ENCODE data around the gene PIK3CD.

PIK3CD gene

DNA sequence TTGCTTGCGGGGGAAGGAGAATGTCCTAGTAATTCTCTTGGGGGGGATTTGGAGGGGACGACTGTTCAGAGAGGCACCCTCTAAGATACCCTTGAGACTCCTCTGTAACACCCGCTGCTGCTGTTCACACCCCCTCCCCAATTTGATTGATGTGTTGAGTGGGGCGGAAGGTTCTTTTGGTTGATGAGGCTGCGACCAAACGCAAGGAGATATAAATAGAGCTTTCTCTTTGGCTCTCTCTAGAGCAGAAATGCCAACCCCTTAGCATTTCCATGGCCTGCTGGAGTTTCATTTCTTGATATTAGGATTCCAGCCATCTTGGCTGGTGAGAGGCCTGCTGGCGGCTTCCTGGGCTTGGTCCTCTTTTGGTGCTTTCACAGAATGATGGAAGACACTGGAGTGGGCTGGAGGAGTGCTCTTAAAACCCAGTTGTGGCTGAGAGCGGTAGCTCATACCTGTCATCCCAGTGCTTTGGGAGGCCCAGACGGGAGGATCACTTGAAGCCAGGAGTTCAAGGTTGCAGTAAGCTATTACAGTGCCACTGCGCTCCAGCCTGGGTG, 2.0 kb downstream of the PIK3CD start:
- Histone ChIP-seq H3K9me3 (ENCODE audit: insufficient read depth, low read depth, low read length) (no peaks in the 10 kb centered on the region), H3K14ac (ENCODE audit: low read length) (no peak overlapping the region), H4K91ac (ENCODE audit: low read depth, low read length) (no peak overlapping the region), H2BK120ac (ENCODE audit: insufficient read depth, low read length, poor library complexity) (no peak overlapping the region), H3K27ac (ENCODE audit: low read depth, low read length) (no peak overlapping the region), H3K4ac (ENCODE audit: low read depth, low read length) (no peak overlapping the region), H3K36me3 (ENCODE audit: control insufficient read depth in 1 of 2, insufficient read depth in 2 of 2, low read length in 2 of 2) (no peaks in the 10 kb centered on the region), H3K79me2 (ENCODE audit: control insufficient read depth, insufficient read depth, low read length, poor library complexity) (no peaks in the 10 kb centered on the region), H3K4me2 (ENCODE audit: low read length) (no peak overlapping the region), H2AFZ (ENCODE audit: insufficient read depth, low read length, poor library complexity) (no peak overlapping the region), H3K27me3 (ENCODE audit: insufficient read depth, low read length) (peaks cover 44% of the 10 kb centered on the region), H2BK12ac (ENCODE audit: low read length) (no peak overlapping the region), H3K18ac (ENCODE audit: low read length) (no peak overlapping the region), H3K23ac (ENCODE audit: low read length) (no peak overlapping the region), H3K9ac (ENCODE audit: low read length) (no peak overlapping the region), H2AK5ac (ENCODE audit: low read length) (no peak overlapping the region), H4K8ac (ENCODE audit: low read depth, low read length) (no peak overlapping the region), H3K79me1 (ENCODE audit: low read length) (no peaks in the 10 kb centered on the region), H4K12ac (ENCODE audit: low read depth, low read length) (no peak overlapping the region), H3K4me3 (ENCODE audit: low read depth, low read length) (no peak overlapping the region), H3K4me1 (ENCODE audit: control insufficient read depth in 1 of 2, insufficient read depth in 2 of 2, low read length in 2 of 2) (peaks cover 0 to 2% of the 10 kb centered on the region in 2 experiments), H2BK5ac (ENCODE audit: low read depth, low read length, poor library complexity) (no peak overlapping the region)
- no CpG with 5 or more reads among the region's 10 CpGs for WGBS (ENCODE audit: extremely low coverage, insufficient coverage, insufficient read length)
- DNase-seq, result no peak

DNA sequence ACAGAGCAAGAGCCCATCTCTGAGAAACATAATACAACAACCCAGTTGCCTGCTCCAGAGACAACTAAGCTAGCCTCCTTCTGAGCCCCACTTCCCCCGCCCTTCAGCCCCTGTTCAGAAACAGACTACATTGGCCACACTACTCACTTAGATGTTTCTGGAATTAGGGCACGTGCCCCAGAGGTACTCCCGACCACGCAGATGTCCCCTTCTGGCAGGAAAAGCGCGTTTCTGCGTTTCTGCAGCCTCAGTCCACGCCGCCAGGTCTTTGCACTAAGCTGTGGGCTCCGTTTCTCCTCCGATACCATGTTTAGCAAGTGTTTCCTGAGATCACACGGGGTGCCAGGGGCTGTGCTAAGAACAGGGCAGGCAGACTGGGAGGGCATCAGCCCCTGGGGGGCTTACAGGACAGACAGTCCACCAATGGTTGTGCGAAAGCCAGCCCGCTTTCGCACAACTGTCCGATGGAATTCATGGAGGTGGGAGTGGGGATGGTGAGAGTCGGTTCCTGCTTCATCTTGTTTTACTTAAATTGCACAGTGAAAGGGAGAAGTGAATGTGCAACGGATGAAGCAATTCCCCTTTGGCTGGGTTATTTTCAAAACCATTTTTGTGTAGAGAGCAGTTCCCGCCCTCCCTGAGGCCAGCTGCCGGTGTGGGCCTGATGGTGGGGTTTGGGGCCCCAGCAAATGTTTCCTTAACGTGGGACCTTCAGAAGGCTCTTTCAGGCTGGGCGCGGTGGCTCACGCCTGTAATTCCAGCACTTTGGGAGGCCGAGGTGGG, 2.7 kb downstream of the PIK3CD start:
- no peak overlapping the region for H3K9ac ChIP-seq (ENCODE audit: low read length)
- no peak overlapping the region for H3K23ac ChIP-seq (ENCODE audit: low read length)
- H3K9me3 ChIP-seq (ENCODE audit: insufficient read depth, low read depth, low read length), result no peaks in the 10 kb centered on the region
- H4K8ac ChIP-seq (ENCODE audit: low read depth, low read length), result no peak overlapping the region
- H4K12ac ChIP-seq (ENCODE audit: low read depth, low read length), result no peak overlapping the region
- H3K18ac ChIP-seq (ENCODE audit: low read length), result no peak overlapping the region
- no CpG with 5 or more reads among the region's 25 CpGs for WGBS (ENCODE audit: extremely low coverage, insufficient coverage, insufficient read length)
- H2AFZ ChIP-seq (ENCODE audit: insufficient read depth, low read length, poor library complexity), result no peak overlapping the region
- no peak for DNase-seq
- no peaks in the 10 kb centered on the region for H3K79me1 ChIP-seq (ENCODE audit: low read length)
- no peak overlapping the region for H3K27ac ChIP-seq (ENCODE audit: low read depth, low read length)
- no peak overlapping the region for H2AK5ac ChIP-seq (ENCODE audit: low read length)
- H3K79me2 ChIP-seq (ENCODE audit: control insufficient read depth, insufficient read depth, low read length, poor library complexity), result no peaks in the 10 kb centered on the region
- H3K4me2 ChIP-seq (ENCODE audit: low read length), result no peak overlapping the region
- H2BK12ac ChIP-seq (ENCODE audit: low read length), result no peak overlapping the region
- H3K36me3 ChIP-seq (ENCODE audit: control insufficient read depth in 1 of 2, insufficient read depth in 2 of 2, low read length in 2 of 2), result no peaks in the 10 kb centered on the region
- H2BK120ac ChIP-seq (ENCODE audit: insufficient read depth, low read length, poor library complexity), result no peak overlapping the region
- no peak overlapping the region for H4K91ac ChIP-seq (ENCODE audit: low read depth, low read length)
- H2BK5ac ChIP-seq (ENCODE audit: low read depth, low read length, poor library complexity), result no peak overlapping the region
- peaks cover 0 to 2% of the 10 kb centered on the region in 2 experiments for H3K4me1 ChIP-seq (ENCODE audit: control insufficient read depth in 1 of 2, insufficient read depth in 2 of 2, low read length in 2 of 2)
- H3K4ac ChIP-seq (ENCODE audit: low read depth, low read length), result no peak overlapping the region
- no peak overlapping the region for H3K14ac ChIP-seq (ENCODE audit: low read length)
- no peak overlapping the region for H3K4me3 ChIP-seq (ENCODE audit: low read depth, low read length)
- H3K27me3 ChIP-seq (ENCODE audit: insufficient read depth, low read length), result peaks cover 43% of the 10 kb centered on the region

DNA sequence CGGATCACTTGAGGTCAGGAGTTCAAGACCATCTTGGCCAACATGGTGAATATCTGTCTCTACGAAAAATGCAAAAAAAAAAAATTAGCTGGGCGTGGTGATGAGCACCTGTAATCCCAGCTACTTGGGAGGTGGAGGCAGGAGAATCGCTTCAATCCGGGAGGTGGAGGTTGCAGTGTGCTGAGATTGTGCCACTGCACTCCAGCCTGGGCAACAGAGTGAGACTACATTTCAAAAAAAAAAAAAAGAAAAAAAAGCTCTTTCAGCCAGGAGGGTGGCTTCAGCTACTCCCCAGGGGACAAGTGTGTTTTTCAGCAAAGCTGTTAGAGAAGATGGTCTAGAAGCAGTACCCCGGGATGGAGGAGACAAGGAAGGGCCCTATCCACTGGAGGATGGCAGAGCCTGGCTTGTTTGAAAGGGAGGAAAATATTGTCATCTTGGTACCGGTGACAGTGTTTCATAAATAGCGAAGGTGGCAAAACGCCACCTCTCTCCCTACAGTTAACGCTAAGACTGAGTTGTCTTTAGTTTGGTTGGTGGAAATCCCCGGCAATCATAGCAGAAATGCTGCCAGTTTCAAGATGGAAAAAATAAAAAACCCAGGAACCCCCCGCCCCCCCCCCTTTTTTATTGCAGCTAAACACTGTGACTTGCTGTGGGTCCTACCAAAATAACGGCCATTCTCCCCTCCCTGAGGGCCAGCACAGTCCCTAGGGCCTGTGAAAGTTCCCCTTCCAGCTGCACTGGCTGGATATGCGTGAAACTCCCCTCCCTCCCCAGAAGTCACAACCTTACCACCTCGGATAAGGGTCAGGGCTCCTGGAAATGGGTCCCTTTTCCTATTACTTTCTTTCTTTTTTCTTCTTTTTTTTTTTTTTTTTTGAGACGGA, 3.5 kb downstream of the PIK3CD start:
- Histone ChIP-seq H2AK5ac (ENCODE audit: low read length) (no peak overlapping the region), H3K27me3 (ENCODE audit: insufficient read depth, low read length) (peaks cover 41% of the 10 kb centered on the region), H3K9ac (ENCODE audit: low read length) (no peak overlapping the region), H4K12ac (ENCODE audit: low read depth, low read length) (no peak overlapping the region), H3K4me2 (ENCODE audit: low read length) (no peak overlapping the region), H2BK5ac (ENCODE audit: low read depth, low read length, poor library complexity) (no peak overlapping the region), H3K36me3 (ENCODE audit: control insufficient read depth in 1 of 2, insufficient read depth in 2 of 2, low read length in 2 of 2) (no peaks in the 10 kb centered on the region), H3K4me1 (ENCODE audit: control insufficient read depth in 1 of 2, insufficient read depth in 2 of 2, low read length in 2 of 2) (peaks cover 0 to 2% of the 10 kb centered on the region in 2 experiments), H3K23ac (ENCODE audit: low read length) (no peak overlapping the region), H2AFZ (ENCODE audit: insufficient read depth, low read length, poor library complexity) (no peak overlapping the region), H3K4ac (ENCODE audit: low read depth, low read length) (no peak overlapping the region), H3K79me2 (ENCODE audit: control insufficient read depth, insufficient read depth, low read length, poor library complexity) (no peaks in the 10 kb centered on the region), H4K91ac (ENCODE audit: low read depth, low read length) (no peak overlapping the region), H3K9me3 (ENCODE audit: insufficient read depth, low read depth, low read length) (no peaks in the 10 kb centered on the region), H3K14ac (ENCODE audit: low read length) (no peak overlapping the region), H3K4me3 (ENCODE audit: low read depth, low read length) (no peak overlapping the region), H3K79me1 (ENCODE audit: low read length) (no peaks in the 10 kb centered on the region), H3K27ac (ENCODE audit: low read depth, low read length) (no peak overlapping the region), H2BK12ac (ENCODE audit: low read length) (no peak overlapping the region), H3K18ac (ENCODE audit: low read length) (no peak overlapping the region), H4K8ac (ENCODE audit: low read depth, low read length) (no peak overlapping the region), H2BK120ac (ENCODE audit: insufficient read depth, low read length, poor library complexity) (no peak overlapping the region)
- DNase-seq, result no peak
- no CpG with 5 or more reads among the region's 16 CpGs for WGBS (ENCODE audit: extremely low coverage, insufficient coverage, insufficient read length)

DNA sequence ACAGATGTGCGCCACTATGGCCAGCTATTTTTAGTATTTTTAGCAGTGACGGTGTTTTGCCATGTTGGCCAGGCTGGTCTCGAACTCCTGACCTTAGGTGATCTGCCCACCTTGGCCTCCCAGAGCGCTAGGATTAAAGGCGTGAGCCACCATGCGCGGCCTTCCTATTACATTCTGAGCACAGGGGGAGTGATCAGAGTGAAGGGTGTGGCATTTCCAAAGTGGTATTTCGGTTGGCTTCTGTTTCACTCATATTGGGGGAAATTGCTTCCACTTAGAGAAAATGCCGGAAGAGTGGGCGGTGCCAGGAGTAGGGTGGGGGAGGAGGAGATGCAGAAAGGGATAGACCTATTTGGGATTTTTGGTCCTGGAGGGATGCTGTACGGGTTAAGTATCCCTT, 4.3 kb downstream of the PIK3CD start:
- Histone ChIP-seq H3K4ac (ENCODE audit: low read depth, low read length) (no peak overlapping the region), H3K9me3 (ENCODE audit: insufficient read depth, low read depth, low read length) (no peaks in the 10 kb centered on the region), H2BK12ac (ENCODE audit: low read length) (no peak overlapping the region), H2AFZ (ENCODE audit: insufficient read depth, low read length, poor library complexity) (no peak overlapping the region), H4K12ac (ENCODE audit: low read depth, low read length) (no peak overlapping the region), H3K4me1 (ENCODE audit: control insufficient read depth in 1 of 2, insufficient read depth in 2 of 2, low read length in 2 of 2) (peaks cover 0 to 2% of the 10 kb centered on the region in 2 experiments), H2BK120ac (ENCODE audit: insufficient read depth, low read length, poor library complexity) (no peak overlapping the region), H3K9ac (ENCODE audit: low read length) (no peak overlapping the region), H3K18ac (ENCODE audit: low read length) (no peak overlapping the region), H3K23ac (ENCODE audit: low read length) (no peak overlapping the region), H3K4me2 (ENCODE audit: low read length) (no peak overlapping the region), H4K91ac (ENCODE audit: low read depth, low read length) (no peak overlapping the region), H3K36me3 (ENCODE audit: control insufficient read depth in 1 of 2, insufficient read depth in 2 of 2, low read length in 2 of 2) (no peaks in the 10 kb centered on the region), H3K14ac (ENCODE audit: low read length) (no peak overlapping the region), H3K27ac (ENCODE audit: low read depth, low read length) (no peak overlapping the region), H3K27me3 (ENCODE audit: insufficient read depth, low read length) (peaks cover 36% of the 10 kb centered on the region), H4K8ac (ENCODE audit: low read depth, low read length) (no peak overlapping the region), H3K79me1 (ENCODE audit: low read length) (no peaks in the 10 kb centered on the region), H2BK5ac (ENCODE audit: low read depth, low read length, poor library complexity) (no peak overlapping the region), H3K79me2 (ENCODE audit: control insufficient read depth, insufficient read depth, low read length, poor library complexity) (no peaks in the 10 kb centered on the region), H2AK5ac (ENCODE audit: low read length) (no peak overlapping the region), H3K4me3 (ENCODE audit: low read depth, low read length) (no peak overlapping the region)
- WGBS (ENCODE audit: extremely low coverage, insufficient coverage, insufficient read length), result no CpG with 5 or more reads among the region's 11 CpGs
- DNase-seq, result no peak
